ENCODE data around the gene CDKAL1. TPM values are rescaled to one million over a fixed set of nuclear protein-coding genes. Genes with fewer than 3 reads are reported as not detected.

The CDKAL1 gene
- total RNA-seq, 4 donors from 2014 or later, result 13.5 to 21.2 (median 17.3) TPM

DNA sequence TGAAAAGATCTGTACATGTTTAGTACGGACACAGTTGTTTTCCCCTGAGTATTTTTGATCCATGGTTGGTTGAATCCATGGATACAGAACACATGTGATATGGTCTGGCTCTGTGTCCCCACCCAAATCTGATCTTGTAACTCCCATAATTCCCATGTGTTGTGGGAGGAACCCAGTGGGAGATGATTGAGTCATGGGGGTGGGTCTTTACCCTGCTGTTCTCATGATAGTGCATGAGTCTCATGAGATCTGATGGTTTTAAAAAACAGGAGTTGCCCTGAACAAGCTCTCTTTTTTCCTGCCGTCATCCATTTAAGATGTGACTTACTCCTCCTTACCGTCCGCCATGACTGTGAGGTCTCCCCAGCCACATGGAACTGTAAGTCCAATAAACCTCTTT, 139.2 kb downstream of the CDKAL1 start:
- TF ChIP-seq, protein P1, sequence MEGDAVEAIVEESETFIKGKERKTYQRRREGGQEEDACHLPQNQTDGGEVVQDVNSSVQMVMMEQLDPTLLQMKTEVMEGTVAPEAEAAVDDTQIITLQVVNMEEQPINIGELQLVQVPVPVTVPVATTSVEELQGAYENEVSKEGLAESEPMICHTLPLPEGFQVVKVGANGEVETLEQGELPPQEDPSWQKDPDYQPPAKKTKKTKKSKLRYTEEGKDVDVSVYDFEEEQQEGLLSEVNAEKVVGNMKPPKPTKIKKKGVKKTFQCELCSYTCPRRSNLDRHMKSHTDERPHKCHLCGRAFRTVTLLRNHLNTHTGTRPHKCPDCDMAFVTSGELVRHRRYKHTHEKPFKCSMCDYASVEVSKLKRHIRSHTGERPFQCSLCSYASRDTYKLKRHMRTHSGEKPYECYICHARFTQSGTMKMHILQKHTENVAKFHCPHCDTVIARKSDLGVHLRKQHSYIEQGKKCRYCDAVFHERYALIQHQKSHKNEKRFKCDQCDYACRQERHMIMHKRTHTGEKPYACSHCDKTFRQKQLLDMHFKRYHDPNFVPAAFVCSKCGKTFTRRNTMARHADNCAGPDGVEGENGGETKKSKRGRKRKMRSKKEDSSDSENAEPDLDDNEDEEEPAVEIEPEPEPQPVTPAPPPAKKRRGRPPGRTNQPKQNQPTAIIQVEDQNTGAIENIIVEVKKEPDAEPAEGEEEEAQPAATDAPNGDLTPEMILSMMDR (IDR thresholded peaks at IDR 0.05), result no peak
- TF ChIP-seq POLR2A (IDR thresholded peaks at IDR 0.05) (no peak), EP300 (IDR thresholded peaks at IDR 0.05) (no peak)
- Histone ChIP-seq H3K36me3 (no peaks in the 10 kb centered on the region), H3K9me3 (no peaks in the 10 kb centered on the region), H3K27me3 (no peaks in the 10 kb centered on the region), H3K4me3 (no peak overlapping the region), H3K27ac (no peak overlapping the region), H3K4me1 (no peaks in the 10 kb centered on the region)
- WGBS, 2 donors, result 93 to 95% methylated on average over 4 of the region's 4 CpGs
- no peak for DNase-seq (ENCODE audit: low spot score in 2 of 2)

DNA sequence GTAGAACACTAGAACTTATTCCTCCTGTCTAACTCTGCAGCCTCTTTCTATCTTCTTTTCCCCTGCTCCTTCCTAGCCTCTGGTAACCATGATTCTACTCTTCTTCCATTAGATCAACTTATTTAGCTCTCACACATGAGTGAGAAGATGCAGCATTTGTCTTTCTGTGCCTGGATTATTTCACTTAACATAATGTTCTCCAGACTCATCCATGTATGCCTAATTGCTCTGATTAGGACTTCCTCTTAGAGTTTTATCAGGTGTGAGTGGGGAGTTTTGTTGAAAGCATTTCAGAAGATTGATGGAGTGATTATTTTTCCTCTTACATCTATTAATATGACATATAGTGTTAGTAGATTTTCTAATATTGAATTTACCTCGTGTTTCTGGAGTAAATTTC, 140.4 kb downstream of the CDKAL1 start:
- Histone ChIP-seq H3K36me3 (no peaks in the 10 kb centered on the region), H3K27me3 (no peaks in the 10 kb centered on the region), H3K4me3 (no peak overlapping the region), H3K4me1 (no peaks in the 10 kb centered on the region), H3K9me3 (no peaks in the 10 kb centered on the region), H3K27ac (no peak overlapping the region)
- TF ChIP-seq EP300 (IDR thresholded peaks at IDR 0.05) (no peak), POLR2A (IDR thresholded peaks at IDR 0.05) (no peak)
- TF ChIP-seq, protein P1 (IDR thresholded peaks at IDR 0.05), result no peak
- no peak for DNase-seq (ENCODE audit: low spot score in 2 of 2)
- 58 to 68% methylated on average over 1 of the region's 1 CpG for WGBS, 2 donors

DNA sequence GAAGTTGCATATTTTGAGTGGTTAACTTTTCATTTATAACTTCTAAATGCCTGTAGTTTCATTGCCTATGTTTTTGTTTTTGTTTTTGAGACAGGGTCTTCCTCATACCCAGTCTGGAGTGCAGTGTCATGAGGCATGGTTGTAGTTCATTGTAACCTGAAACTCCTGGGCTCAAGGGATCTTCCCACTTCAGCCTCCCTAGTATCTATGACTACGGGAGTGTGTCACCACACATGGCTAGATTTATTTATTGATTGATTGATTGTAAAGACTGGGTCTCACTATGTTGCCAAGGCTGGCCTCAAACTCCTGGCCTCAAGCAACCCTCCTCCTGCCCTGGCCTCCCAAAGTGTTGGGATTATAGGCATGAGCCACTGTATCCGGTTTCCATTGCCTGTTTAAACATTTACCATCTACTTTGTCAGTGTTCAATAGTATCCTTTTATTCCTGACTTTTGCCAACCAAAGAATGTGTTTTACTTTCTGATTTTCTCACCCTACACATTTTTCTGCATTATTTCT, 144.6 kb downstream of the CDKAL1 start:
- no peak overlapping the region for H3K27ac ChIP-seq

DNA sequence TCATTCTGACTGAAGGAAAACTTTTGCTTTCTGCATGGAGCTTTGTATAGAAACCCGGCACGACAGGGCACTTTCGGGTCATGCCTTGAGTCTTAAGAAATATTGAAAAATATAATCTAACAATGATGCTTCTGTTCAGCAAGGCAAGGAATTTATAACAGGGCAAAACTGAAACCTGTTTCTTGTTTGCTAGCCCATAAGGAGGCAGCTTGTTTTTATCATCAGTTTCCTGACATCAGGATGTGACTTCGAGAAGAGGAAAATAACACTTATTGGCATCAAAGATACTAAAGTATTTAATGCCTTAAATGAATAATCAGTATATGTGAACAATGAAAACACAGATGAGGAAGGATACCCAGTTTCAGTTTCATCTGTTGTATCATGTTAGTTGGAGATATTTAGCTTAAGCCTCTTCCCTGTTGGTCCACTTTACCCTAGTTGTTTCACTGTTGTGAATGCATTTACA, 146.5 kb downstream of the CDKAL1 start:
- TF ChIP-seq EP300 (IDR thresholded peaks at IDR 0.05) (no peak), POLR2A (IDR thresholded peaks at IDR 0.05) (no peak)
- TF ChIP-seq, protein P1 (IDR thresholded peaks at IDR 0.05), result no peak
- Histone ChIP-seq H3K36me3 (no peaks in the 10 kb centered on the region), H3K9me3 (no peaks in the 10 kb centered on the region), H3K27me3 (no peaks in the 10 kb centered on the region), H3K4me3 (no peak overlapping the region), H3K27ac (peak overlapping the region in 1 of 4 donors; percentile 63), H3K4me1 (peaks cover 0 to 13% (median 0%) of the 10 kb centered on the region in 4 donors)
- WGBS, 2 donors, result 17 to 30% methylated on average over 4 of the region's 4 CpGs
- no peak for DNase-seq (ENCODE audit: low spot score in 2 of 2)

More for the DNA sequence above, 144.6 kb downstream of the CDKAL1 start:
- Histone ChIP-seq H3K27me3 (no peaks in the 10 kb centered on the region), H3K4me1 (peaks cover 0 to 13% (median 0%) of the 10 kb centered on the region in 4 donors), H3K36me3 (no peaks in the 10 kb centered on the region), H3K4me3 (no peak overlapping the region), H3K9me3 (no peaks in the 10 kb centered on the region)
- WGBS, 2 donors, result 97 to 100% methylated on average over 2 of the region's 2 CpGs
- no peak for DNase-seq (ENCODE audit: low spot score in 2 of 2)
- TF ChIP-seq EP300 (IDR thresholded peaks at IDR 0.05), result no peak
- TF ChIP-seq, protein P1 (IDR thresholded peaks at IDR 0.05), result no peak

DNA sequence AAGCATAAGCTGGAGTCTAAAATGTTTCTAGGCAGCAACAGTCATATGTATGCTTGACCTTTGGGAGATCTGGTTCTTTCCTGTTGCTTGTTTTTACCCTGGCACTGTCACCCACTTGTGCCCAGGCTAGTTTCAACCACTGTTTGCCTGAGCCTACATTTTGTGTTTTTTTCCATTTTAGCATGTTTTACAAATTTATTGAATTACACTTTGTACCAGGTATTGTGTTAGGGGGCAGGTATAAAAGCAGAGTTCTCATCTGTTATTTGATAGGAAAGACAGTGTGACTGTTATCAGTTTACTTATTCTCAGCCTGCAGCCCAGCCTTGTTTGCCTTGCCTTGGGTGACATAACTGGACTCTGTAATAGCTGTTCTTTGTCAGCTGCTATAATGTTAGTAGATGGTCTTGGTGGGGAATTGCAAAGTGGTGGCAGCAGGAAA, 147.0 kb downstream of the CDKAL1 start:
- TF ChIP-seq, protein P1 (IDR thresholded peaks at IDR 0.05), result no peak
- TF ChIP-seq EP300 (IDR thresholded peaks at IDR 0.05), result no peak
- Histone ChIP-seq H3K27ac (peak overlapping the region in 1 of 4 donors; percentile 63), H3K4me3 (no peak overlapping the region), H3K9me3 (no peaks in the 10 kb centered on the region), H3K27me3 (no peaks in the 10 kb centered on the region), H3K4me1 (peaks cover 0 to 13% (median 0%) of the 10 kb centered on the region in 4 donors), H3K36me3 (no peaks in the 10 kb centered on the region)
- DNase-seq (ENCODE audit: low spot score in 2 of 2), result no peak

Measured in tibial nerve (tissue), 4 donors.